HCT116 (cell line): ENCODE measurements around the gene FAM47E. TPM values are rescaled to one million over a fixed set of nuclear protein-coding genes. Genes with fewer than 3 reads are reported as not detected.
"Not testable (repeated sequence)": the region's sequence is repeated elsewhere in the genome, so short reads cannot be mapped to it uniquely, and the experiment has no call there.

ENCODE experiments used
- ATAC-seq: fragments of 200-7000 bp; cut with Tn5 transposase; 2 replicates; pipeline ENCODE4 v1.9.1; 2020; ENCODE audit warnings: mild to moderate bottlenecking, moderate library complexity
- BruUV-seq: library from RNA; stranded (reverse); fragments of 400-500 nt; replicated peaks from 2 replicates; lab custom pipeline; 2021; lab: Mats Ljungman, UMichigan
- CTCF ChIA-PET: fragments of 300-600 bp; sonication (Branson Sonifier 250); formaldehyde crosslinking; loops from one replicate; lab custom pipeline; 2021; ENCODE audit warnings: antibody characterized with exemption; lab: Charles Lee
- POLR2A ChIA-PET: fragments of 300-600, 350-600 bp; sonication (Branson Sonifier 250); formaldehyde crosslinking; loops from one replicate; lab custom pipeline; 2021; ENCODE audit warnings: antibody characterized with exemption; lab: Charles Lee
- RAD21 ChIA-PET, 2 experiments: fragments of 300-600 bp; sonication (Branson Sonifier 250); formaldehyde crosslinking; loops; one replicate each; lab custom pipeline; 2023; ENCODE audit warnings: low total read pairs in 2 of 2; ENCODE audit not compliant: uncharacterized antibody in 2 of 2, unreplicated experiment in 2 of 2, low non-redundant PET in 1 of 2; lab: Charles Lee
- DNase-seq: peaks from one replicate; pipeline ENCODE4 v3.0.0-alpha.2; 2010; ENCODE audit warnings: low read depth, low spot score
- H2AFZ ChIP-seq: fragments of 200-600 bp; shearing (Covaris generic), sonication (generic); 2 replicates; pipeline ENCODE4 v1.6.1; 2017; ENCODE audit warnings: low read depth, mixed run types, mixed read lengths, antibody characterized with exemption, low read length; ENCODE audit not compliant: poor library complexity, severe bottlenecking
- H3K27ac ChIP-seq: 2 replicates; pipeline ENCODE4 v1.5.1; 2012; ENCODE audit warnings: low read depth, low read length
- H3K27me3 ChIP-seq: fragments of 200-600 bp; sonication (generic); 2 replicates; pipeline ENCODE4 v1.6.1; 2016; ENCODE audit warnings: mixed run types, low read length, mixed read lengths; ENCODE audit not compliant: insufficient read depth
- H3K36me3 ChIP-seq, 2 experiments: fragments of 200-500 bp in 1 of 2; fragments of 200-600 bp in 1 of 2; sonication (Bioruptor generic) in 1 of 2; sonication (generic) in 1 of 2; 2 replicates each; pipeline versions ENCODE4 v1.5.1 to v1.6.1; 2014 to 2016; ENCODE audit warnings: low read length in 2 of 2, inconsistent platforms in 1 of 2, mixed read lengths in 1 of 2, mixed run types in 1 of 2; ENCODE audit not compliant: insufficient read depth in 2 of 2, control insufficient read depth in 1 of 2
- H3K4me1 ChIP-seq, 2 experiments: fragments of 200-600 bp in 1 of 2; sonication (generic) in 1 of 2; 2 replicates each; pipeline versions ENCODE4 v1.5.1 to v1.6.1; 2012 to 2017; ENCODE audit warnings: low read length in 2 of 2, inconsistent platforms in 1 of 2, mild to moderate bottlenecking in 1 of 2, mixed read lengths in 1 of 2, mixed run types in 1 of 2, moderate library complexity in 1 of 2; ENCODE audit not compliant: insufficient read depth in 2 of 2, control insufficient read depth in 1 of 2
- H3K4me2 ChIP-seq: fragments of 200-600 bp; sonication (generic); 2 replicates; pipeline ENCODE4 v1.6.1; 2017; ENCODE audit warnings: mixed run types, low read length, mixed read lengths
- H3K4me3 ChIP-seq, 2 experiments: fragments of 200-600 bp in 1 of 2; sonication (generic) in 1 of 2; replicated peaks in 1 of 2; 2 replicates each; pipeline ENCODE4 v1.5.1; 2011 to 2016; ENCODE audit warnings: low read length in 2 of 2, control low read depth in 1 of 2, low read depth in 1 of 2, mild to moderate bottlenecking in 1 of 2, mixed read lengths in 1 of 2, mixed run types in 1 of 2
- H3K79me2 ChIP-seq: fragments of 200-600 bp; sonication (generic); 2 replicates; pipeline ENCODE4 v1.6.1; 2017; ENCODE audit warnings: mild to moderate bottlenecking, mixed run types, low read length, moderate library complexity, mixed read lengths; ENCODE audit not compliant: insufficient read depth
- H3K9ac ChIP-seq: fragments of 200-600 bp; sonication (generic); 2 replicates; pipeline ENCODE4 v1.6.1; 2016; ENCODE audit warnings: low read length, mixed read lengths
- H3K9me2 ChIP-seq: fragments of 200-600 bp; sonication (generic), shearing (Covaris generic); 2 replicates; pipeline ENCODE4 v1.6.1; 2017; ENCODE audit warnings: mixed run types, mild to moderate bottlenecking, moderate library complexity; ENCODE audit not compliant: insufficient read depth
- H3K9me3 ChIP-seq, 2 experiments: fragments of 200-500 bp in 1 of 2; fragments of 200-600 bp in 1 of 2; sonication (Bioruptor generic) in 1 of 2; sonication (generic) in 1 of 2; 2 replicates each; pipeline ENCODE4 v1.6.1; 2014 to 2017; ENCODE audit warnings: low read length in 2 of 2, mixed read lengths in 2 of 2, inconsistent platforms in 1 of 2, low read depth in 1 of 2, mild to moderate bottlenecking in 1 of 2, mixed run types in 1 of 2, moderate library complexity in 1 of 2; ENCODE audit not compliant: control insufficient read depth in 1 of 2, insufficient read depth in 1 of 2
- H4K20me1 ChIP-seq: fragments of 200-600 bp; sonication (generic), shearing (Covaris generic); 2 replicates; pipeline ENCODE4 v1.6.1; 2017; ENCODE audit warnings: mixed run types, mild to moderate bottlenecking, moderate library complexity; ENCODE audit not compliant: insufficient read depth
- CBX3 ChIP-seq: IDR thresholded peaks from 2 replicates; pipeline ENCODE4 v1.6.1; 2012; ENCODE audit warnings: low read depth
- CEBPB ChIP-seq: IDR thresholded peaks from 2 replicates; pipeline ENCODE4 v1.6.1; 2012; ENCODE audit warnings: low read depth
- EGR1 ChIP-seq: IDR thresholded peaks from 2 replicates; pipeline ENCODE4 v1.6.1; 2012; ENCODE audit warnings: low read depth
- EZH2 ChIP-seq: fragments of 200-600 bp; sonication (generic); IDR thresholded peaks from 2 replicates; pipeline ENCODE4 v1.6.1; 2017; ENCODE audit warnings: antibody characterized with exemption, mixed run types
- EZH2phosphoT487 ChIP-seq: fragments of 200-600 bp; IDR thresholded peaks from 2 replicates; pipeline ENCODE4 v1.6.1; 2018; ENCODE audit warnings: antibody characterized with exemption, borderline replicate concordance
- JUND ChIP-seq: IDR thresholded peaks from 2 replicates; pipeline ENCODE4 v1.6.1; 2012
- MAX ChIP-seq: IDR thresholded peaks from 2 replicates; pipeline ENCODE4 v1.6.1; 2012
- POLR2A ChIP-seq: IDR thresholded peaks from 2 replicates; pipeline ENCODE4 v1.7.0; 2011; ENCODE audit warnings: borderline replicate concordance; ENCODE audit not compliant: insufficient read depth, insufficient read length; ENCODE audit errors: extremely low read depth
- SRF ChIP-seq: IDR thresholded peaks from 2 replicates; pipeline ENCODE4 v1.6.1; 2012; ENCODE audit warnings: low read depth
- TCF7L2 ChIP-seq: IDR thresholded peaks from 2 replicates; pipeline ENCODE4 v1.7.0; 2011; ENCODE audit warnings: borderline replicate concordance, inconsistent platforms; ENCODE audit not compliant: insufficient read depth, insufficient read length; ENCODE audit errors: extremely low read depth
- YY1 ChIP-seq: IDR thresholded peaks from 2 replicates; pipeline ENCODE4 v1.6.1; 2011; ENCODE audit warnings: low read length, low read depth, moderate library complexity, mild to moderate bottlenecking; ENCODE audit not compliant: insufficient replicate concordance; ENCODE audit errors: extremely low read depth
- ZFX ChIP-seq: fragments of 450-650 bp; IDR thresholded peaks from 2 replicates; pipeline ENCODE4 v1.6.1; 2017
- intact Hi-C: fragments of 100-400 bp; cut with micrococcal nuclease; formaldehyde crosslinking; loops from 2 replicates; pipeline ENCODE4 v1.10.0; 2022
- total RNA-seq: library from RNA; stranded (reverse); gene quantifications from one replicate; pipeline ENCODE4 v1.2.1, GENCODE V29; 2021; ENCODE audit not compliant: unreplicated experiment

The FAM47E gene
- total RNA-seq, 1 experiment from 2014 or later = 0.91 TPM

- ChIA-PET CTCF (no interaction called here), POLR2A (no interaction called here), RAD21 (no interaction called here)
- H3K36me3 ChIP-seq = no peaks in the 10 kb centered on the region
- no peaks in the 10 kb centered on the region for H3K79me2 ChIP-seq
- TF ChIP-seq ZFX = no peak
- TF ChIP-seq EGR1 = no peak
- no peak for TF ChIP-seq POLR2A
- TF ChIP-seq YY1 = no peak
- no peak for TF ChIP-seq JUND
- no peak for TF ChIP-seq CEBPB
- no peak for TF ChIP-seq CBX3
- no peak for TF ChIP-seq SRF
- TF ChIP-seq EZH2 = no peak
- TF ChIP-seq TCF7L2 = no peak
- no peak for TF ChIP-seq EZH2phosphoT487
- TF ChIP-seq MAX = no peak
- ATAC-seq = no peak
- no peaks in the 10 kb centered on the region for H3K9me3 ChIP-seq
- H3K4me2 ChIP-seq = no peak overlapping the region
- intact Hi-C loops = no loop called here
- no peaks in the 10 kb centered on the region for H3K9me2 ChIP-seq
- no peaks in the 10 kb centered on the region for H3K27me3 ChIP-seq
- H3K27ac ChIP-seq = no peak overlapping the region
- H4K20me1 ChIP-seq = no peaks in the 10 kb centered on the region
- no peak overlapping the region for H3K9ac ChIP-seq
- DNase-seq = no peak
- no peak overlapping the region for H3K4me3 ChIP-seq
- BruUV-seq = no TSS peak
- no peaks in the 10 kb centered on the region for H3K4me1 ChIP-seq
- no peak overlapping the region for H2AFZ ChIP-seq
These were observed 29.2 kb downstream of the FAM47E start for GRCh38 chr4:76280488-76281441.

GRCh38 chr4:76281594-76281993 is 30.1 kb downstream of the FAM47E start:
- H4K20me1 ChIP-seq, H2AFZ ChIP-seq, H3K9ac ChIP-seq, H3K4me1 ChIP-seq, H3K36me3 ChIP-seq, H3K4me3 ChIP-seq, POLR2A ChIA-PET, H3K79me2 ChIP-seq, ATAC-seq, RAD21 ChIA-PET, H3K9me3 ChIP-seq, CTCF ChIA-PET, H3K27me3 ChIP-seq, H3K9me2 ChIP-seq, H3K4me2 ChIP-seq, DNase-seq, BruUV-seq, intact Hi-C loops, H3K27ac ChIP-seq: not testable (repeated sequence)
